ENCODE results near the gene ACOT9.
"Not testable (repeated sequence)": the region's sequence is repeated elsewhere in the genome, so short reads cannot be mapped to it uniquely, and the experiment has no call there.

The ACOT9 gene

GRCh38 chrX:23765449-23765848 is 22.4 kb upstream of the ACOT9 start:
- no peak for DNase-seq

- DNase-seq = no peak
These were observed 21.3 kb upstream of the ACOT9 start for GRCh38 chrX:23764188-23764984.

- DNase-seq = no peak
These were observed 16.7 kb upstream of the ACOT9 start for GRCh38 chrX:23759821-23760220.

GRCh38 chrX:23756165-23756564 is 13.1 kb upstream of the ACOT9 start:
- peak; percentile 30 to 44 for DNase-seq

GRCh38 chrX:23754664-23755063 is 11.6 kb upstream of the ACOT9 start:
- no peak for DNase-seq

GRCh38 chrX:23752740-23753415 is 9.8 kb upstream of the ACOT9 start:
- DNase-seq = no peak

- DNase-seq = no peak
These were observed 6.5 kb upstream of the ACOT9 start for GRCh38 chrX:23749576-23749975.

- no peak for DNase-seq
These were observed 6.1 kb upstream of the ACOT9 start for GRCh38 chrX:23749129-23749528.

- DNase-seq = no peak
These were observed 2.7 kb upstream of the ACOT9 start for GRCh38 chrX:23745786-23746185.

GRCh38 chrX:23743623-23743971 is 521 bp upstream of the ACOT9 start:
- not testable (repeated sequence) for DNase-seq

GRCh38 chrX:23742174-23742696 is 841 bp downstream of the ACOT9 start:
- DNase-seq = peak in 1 of 2 experiments; percentile 2

- DNase-seq = no peak
These were observed 5.7 kb downstream of the ACOT9 start for GRCh38 chrX:23737413-23737812.

GRCh38 chrX:23736030-23736429 is 7.0 kb downstream of the ACOT9 start:
- DNase-seq = no peak

- DNase-seq = peak in 1 of 2 experiments; percentile 6
These were observed 10.4 kb downstream of the ACOT9 start for GRCh38 chrX:23732704-23733103.

GRCh38 chrX:23731951-23732350 is 11.1 kb downstream of the ACOT9 start:
- no peak for DNase-seq

GRCh38 chrX:23729214-23729613 is 13.9 kb downstream of the ACOT9 start:
- DNase-seq = no peak

GRCh38 chrX:23727206-23727605 is 15.9 kb downstream of the ACOT9 start:
- peak; percentile 11 to 18 for DNase-seq

GRCh38 chrX:23726191-23726590 is 16.9 kb downstream of the ACOT9 start:
- peak; percentile 25 to 47 for DNase-seq

GRCh38 chrX:23720117-23720677 is 22.9 kb downstream of the ACOT9 start:
- no peak for DNase-seq

GRCh38 chrX:23705235-23705634 is 37.8 kb downstream of the ACOT9 start:
- no peak for DNase-seq

GRCh38 chrX:23704673-23705206 is 38.3 kb downstream of the ACOT9 start:
- DNase-seq = no peak

- DNase-seq = peak; percentile 3 to 30
These were observed 43.4 kb downstream of the ACOT9 start for GRCh38 chrX:23699636-23700194.

GRCh38 chrX:23694606-23695005 is 48.5 kb downstream of the ACOT9 start:
- peak in 1 of 2 experiments; percentile 25 for DNase-seq

Data from AML-193 (cell line).